ENCODE measurements around the gene UBAP2.
A peak's percentile ranks its signal among the peaks of the same experiment; 100 is the strongest.

UBAP2 gene

GRCh38 chr9:33894316-33894715 is 154.4 kb downstream of the UBAP2 start:
- H3K4me1 Mint-ChIP-seq: no peaks in the 10 kb centered on the region
- no peak for ATAC-seq
- H3K27me3 Mint-ChIP-seq: no peaks in the 10 kb centered on the region
- H3K9me3 Mint-ChIP-seq: no peaks in the 10 kb centered on the region
- H3K36me3 Mint-ChIP-seq: peaks cover 39% of the 10 kb centered on the region
- H3K4me3 Mint-ChIP-seq: no peak overlapping the region
- no peak overlapping the region for H3K27ac Mint-ChIP-seq

- Mint-ChIP-seq H3K27me3 (no peaks in the 10 kb centered on the region), H3K4me3 (no peak overlapping the region)
Observed at GRCh38 chr9:33893861-33894260, 154.8 kb downstream of the UBAP2 start.

DNA sequence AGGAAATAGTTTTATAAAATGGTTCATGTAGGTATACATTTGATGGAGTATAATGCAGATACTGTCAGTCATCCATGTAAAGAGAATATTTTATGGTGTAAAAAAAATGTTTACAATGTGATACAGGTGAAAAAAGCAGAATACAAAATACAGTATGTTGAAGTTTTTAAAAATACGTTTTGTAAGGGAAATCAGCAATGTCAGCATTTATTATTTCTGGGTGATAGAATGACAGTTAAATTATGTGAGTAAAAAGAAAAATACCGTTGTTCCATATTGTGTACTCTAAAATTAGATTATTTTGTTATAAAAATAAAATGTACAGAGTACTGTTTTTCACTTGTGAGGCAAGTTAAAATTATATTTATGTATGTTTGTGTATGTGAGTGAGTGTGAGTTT is 162.7 kb downstream of the UBAP2 start:
- no peaks in the 10 kb centered on the region for H3K27me3 Mint-ChIP-seq
- H3K9me3 Mint-ChIP-seq: no peaks in the 10 kb centered on the region
- H3K27ac Mint-ChIP-seq: no peak overlapping the region
- H3K4me3 Mint-ChIP-seq: no peak overlapping the region
- peaks cover 16% of the 10 kb centered on the region for H3K36me3 Mint-ChIP-seq
- H3K4me1 Mint-ChIP-seq: peaks cover 25% of the 10 kb centered on the region
- no peak for ATAC-seq

More at GRCh38 chr9:33893861-33894260, 154.8 kb downstream of the UBAP2 start:
- Mint-ChIP-seq H3K4me1 (no peaks in the 10 kb centered on the region), H3K27ac (no peak overlapping the region), H3K36me3 (peaks cover 34% of the 10 kb centered on the region), H3K9me3 (no peaks in the 10 kb centered on the region)
- no peak for ATAC-seq

DNA sequence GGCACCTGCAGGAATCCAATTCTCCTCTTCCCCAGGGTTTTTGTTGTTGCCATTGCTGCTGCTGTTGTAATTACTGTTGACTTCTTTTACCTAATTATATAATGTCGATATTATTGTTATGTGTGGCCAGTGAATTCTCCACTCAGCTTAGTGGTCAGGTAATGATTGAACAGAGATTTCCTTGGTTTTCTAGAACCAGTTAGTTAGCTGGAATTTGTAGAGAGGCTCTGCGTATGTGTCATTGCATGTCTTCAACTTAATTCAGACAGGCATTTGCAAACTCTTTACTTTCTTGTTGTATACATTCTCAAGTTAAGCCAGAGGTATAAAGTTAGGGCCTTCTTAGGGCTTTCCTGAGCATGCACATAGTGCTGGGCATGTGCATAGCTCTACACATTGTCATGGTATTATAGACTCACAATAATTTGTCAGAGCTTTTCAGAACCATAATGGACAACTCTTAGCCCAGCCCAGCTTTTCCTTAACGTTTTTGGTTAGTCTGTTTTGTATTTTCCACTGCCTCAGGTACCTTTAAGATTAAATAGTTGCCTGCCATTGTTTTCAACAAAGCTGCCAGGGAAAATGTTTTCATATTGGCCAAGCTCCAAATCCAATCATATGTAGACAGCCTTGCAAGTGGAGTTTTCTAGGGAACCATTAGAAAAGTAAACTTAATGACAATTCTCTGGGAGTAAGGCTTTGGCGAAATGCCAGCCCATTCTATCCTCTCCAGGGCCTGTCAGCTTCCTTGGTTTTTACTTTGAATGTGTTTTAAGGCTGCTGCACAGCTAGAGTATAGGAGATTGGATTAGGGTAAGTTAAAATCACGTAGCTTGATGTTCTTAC is 163.6 kb downstream of the UBAP2 start:
- no peaks in the 10 kb centered on the region for H3K27me3 Mint-ChIP-seq
- H3K4me3 Mint-ChIP-seq: no peak overlapping the region
- H3K36me3 Mint-ChIP-seq: peaks cover 8% of the 10 kb centered on the region
- peaks cover 32% of the 10 kb centered on the region for H3K4me1 Mint-ChIP-seq
- ATAC-seq: no peak
- H3K27ac Mint-ChIP-seq: peak overlapping the region; percentile 60
- H3K9me3 Mint-ChIP-seq: no peaks in the 10 kb centered on the region

- H3K4me1 Mint-ChIP-seq: peaks cover 56% of the 10 kb centered on the region
- ATAC-seq: no peak
Observed at GRCh38 chr9:33881635-33882034, 167.1 kb downstream of the UBAP2 start.

DNA sequence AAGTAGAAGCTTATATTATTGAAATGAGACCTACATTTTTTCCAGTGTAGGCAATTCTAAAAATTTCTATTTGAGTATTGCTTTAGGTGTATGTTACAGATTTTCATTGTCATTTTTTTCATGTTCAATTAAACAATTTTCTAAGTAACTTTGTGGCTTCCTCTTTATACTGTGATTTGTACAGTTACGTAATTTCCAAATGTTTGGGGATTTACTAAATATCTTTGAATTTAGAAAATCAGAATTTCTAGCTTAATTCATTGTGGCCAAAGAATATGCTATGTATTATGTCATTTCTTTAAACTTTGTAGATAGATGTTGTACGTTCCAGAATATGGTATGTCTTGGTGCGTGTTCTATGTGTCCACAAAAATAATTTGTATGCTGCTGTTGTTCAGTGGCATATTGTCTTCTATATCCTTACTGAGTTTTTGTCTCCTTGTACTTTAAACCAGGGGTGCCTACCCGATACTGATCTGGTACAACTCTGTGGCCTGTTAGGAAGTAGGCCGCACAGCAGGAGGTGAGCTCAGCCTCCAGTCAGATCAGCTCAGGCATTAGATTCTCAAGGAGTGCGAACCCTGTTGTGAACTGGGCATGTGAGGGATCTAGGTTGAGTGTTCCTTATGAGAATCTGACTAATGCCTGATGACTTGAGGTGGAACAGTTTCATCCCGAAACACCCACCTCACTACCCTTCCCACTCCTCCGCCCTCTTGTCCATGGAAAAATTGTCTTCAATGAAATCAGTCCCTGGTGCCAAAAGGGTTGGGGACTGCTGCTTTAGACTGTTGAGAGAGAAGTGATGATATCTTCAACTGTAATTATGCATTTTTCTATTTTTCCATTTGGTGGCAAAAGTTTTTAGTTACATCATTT is 168.2 kb downstream of the UBAP2 start:
- Mint-ChIP-seq H3K27ac (peak overlapping the region; percentile 27), H3K4me1 (peaks cover 55% of the 10 kb centered on the region), H3K4me3 (no peak overlapping the region), H3K27me3 (no peaks in the 10 kb centered on the region), H3K36me3 (no peaks in the 10 kb centered on the region), H3K9me3 (no peaks in the 10 kb centered on the region)
- ATAC-seq: no peak

More at GRCh38 chr9:33881635-33882034, 167.1 kb downstream of the UBAP2 start:
- H3K27me3 Mint-ChIP-seq: no peaks in the 10 kb centered on the region
- no peak overlapping the region for H3K4me3 Mint-ChIP-seq
- no peaks in the 10 kb centered on the region for H3K36me3 Mint-ChIP-seq
- no peaks in the 10 kb centered on the region for H3K9me3 Mint-ChIP-seq
- peak overlapping the region; percentile 27 for H3K27ac Mint-ChIP-seq

- no peak overlapping the region for H3K4me3 Mint-ChIP-seq
- no peaks in the 10 kb centered on the region for H3K9me3 Mint-ChIP-seq
- H3K27ac Mint-ChIP-seq: no peak overlapping the region
- H3K27me3 Mint-ChIP-seq: no peaks in the 10 kb centered on the region
- no peak for ATAC-seq
- H3K36me3 Mint-ChIP-seq: no peaks in the 10 kb centered on the region
- peaks cover 40% of the 10 kb centered on the region for H3K4me1 Mint-ChIP-seq
Observed at GRCh38 chr9:33878691-33879366, 169.9 kb downstream of the UBAP2 start.

- H3K27ac Mint-ChIP-seq: no peak overlapping the region
- no peak overlapping the region for H3K4me3 Mint-ChIP-seq
- no peak for ATAC-seq
- no peaks in the 10 kb centered on the region for H3K27me3 Mint-ChIP-seq
- no peaks in the 10 kb centered on the region for H3K9me3 Mint-ChIP-seq
- H3K4me1 Mint-ChIP-seq: peaks cover 40% of the 10 kb centered on the region
- H3K36me3 Mint-ChIP-seq: no peaks in the 10 kb centered on the region
Observed at GRCh38 chr9:33877727-33878489, 170.8 kb downstream of the UBAP2 start.

Measured in stimulated activated memory B cell treated with anti-CD40 and anti-IgM and Interleukin-4, amounts not matched to agents 10 μg/mL and 1 μg/mL and 100 μg/mL, for 72 hours (primary cell).